Measurements from ENCODE around the gene DIAPH2.
"Not testable (repeated sequence)": the region's sequence is repeated elsewhere in the genome, so short reads cannot be mapped to it uniquely, and the experiment has no call there.

The DIAPH2 gene

GRCh38 chrX:97401586-97402136 is 717.0 kb downstream of the DIAPH2 start:
- DNase-seq: no peak

- DNase-seq: no peak
Observed at GRCh38 chrX:97402333-97402732, 717.7 kb downstream of the DIAPH2 start.

- DNase-seq: no peak
Observed at GRCh38 chrX:97402903-97403302, 718.3 kb downstream of the DIAPH2 start.

- DNase-seq: no peak
Observed at GRCh38 chrX:97405031-97405660, 720.5 kb downstream of the DIAPH2 start.

GRCh38 chrX:97409632-97410415 is 725.2 kb downstream of the DIAPH2 start:
- not testable (repeated sequence) for DNase-seq

- DNase-seq: no peak
Observed at GRCh38 chrX:97416461-97416860, 731.8 kb downstream of the DIAPH2 start.

- no peak for DNase-seq
Observed at GRCh38 chrX:97429101-97429500, 744.5 kb downstream of the DIAPH2 start.

- no peak for DNase-seq
Observed at GRCh38 chrX:97431281-97431680, 746.6 kb downstream of the DIAPH2 start.

GRCh38 chrX:97446298-97446882 is 761.7 kb downstream of the DIAPH2 start:
- DNase-seq: no peak

GRCh38 chrX:97447306-97447705 is 762.7 kb downstream of the DIAPH2 start:
- no peak for DNase-seq

GRCh38 chrX:97452283-97452682 is 767.6 kb downstream of the DIAPH2 start:
- no peak for DNase-seq

- no peak for DNase-seq
Observed at GRCh38 chrX:97461763-97462162, 777.1 kb downstream of the DIAPH2 start.

- DNase-seq: no peak
Observed at GRCh38 chrX:97471071-97471470, 786.4 kb downstream of the DIAPH2 start.

- no peak for DNase-seq
Observed at GRCh38 chrX:97474933-97475332, 790.3 kb downstream of the DIAPH2 start.

GRCh38 chrX:97479106-97479890 is 794.7 kb downstream of the DIAPH2 start:
- no peak for DNase-seq

- no peak for DNase-seq
Observed at GRCh38 chrX:97481228-97481627, 796.6 kb downstream of the DIAPH2 start.

- DNase-seq: no peak
Observed at GRCh38 chrX:97482666-97483300, 798.1 kb downstream of the DIAPH2 start.

- no peak for DNase-seq
Observed at GRCh38 chrX:97490656-97491055, 806.0 kb downstream of the DIAPH2 start.

- DNase-seq: no peak
Observed at GRCh38 chrX:97494756-97495372, 810.2 kb downstream of the DIAPH2 start.

- DNase-seq: no peak
Observed at GRCh38 chrX:97498093-97498492, 813.5 kb downstream of the DIAPH2 start.

- DNase-seq: no peak
Observed at GRCh38 chrX:97504431-97504830, 819.8 kb downstream of the DIAPH2 start.

GRCh38 chrX:97517763-97518162 is 833.1 kb downstream of the DIAPH2 start:
- DNase-seq: no peak

All from hippocampal formation (tissue), 2 donors.